AG04450 (cell line): Measurements from ENCODE around the gene PCP4L1. TPM values are rescaled to one million over a fixed set of nuclear protein-coding genes. Genes with fewer than 3 reads are reported as not detected.

Experiments used
- CTCF ChIA-PET: fragments of 300-600, 350-600 bp; formaldehyde crosslinking; extraction: SDS; loops from one replicate; lab custom pipeline; 2022; ENCODE audit warnings: antibody characterized with exemption, inconsistent platforms; lab: Charles Lee
- POLR2A ChIA-PET: fragments of 350-600 bp; formaldehyde crosslinking; extraction: SDS; loops from one replicate; lab custom pipeline; 2021; ENCODE audit warnings: antibody characterized with exemption, inconsistent platforms; lab: Yijun Ruan, JAX
- DNase-seq: peaks from one replicate; pipeline ENCODE4 v3.0.0-alpha.2; 2011; ENCODE audit warnings: low read depth, low spot score
- H3K27ac ChIP-seq: one replicate; pipeline ENCODE4 v1.5.1; 2012; ENCODE audit warnings: low read depth, low read length, control low read depth
- H3K27me3 ChIP-seq: one replicate; pipeline ENCODE4 v1.6.0; 2012; ENCODE audit warnings: low read length; ENCODE audit not compliant: control insufficient read depth, insufficient read depth
- H3K4me3 ChIP-seq: 2 replicates; pipeline ENCODE4 v1.5.1; 2011; ENCODE audit warnings: mild to moderate bottlenecking, low read depth, low read length, control low read depth
- H3K9me3 ChIP-seq: 2 replicates; pipeline ENCODE4 v1.5.1; 2012; ENCODE audit warnings: low read length; ENCODE audit not compliant: control insufficient read depth, insufficient read depth
- CTCF ChIP-seq: IDR thresholded peaks from 2 replicates; pipeline ENCODE4 v1.5.1; 2011; ENCODE audit warnings: low read depth, low read length, control low read depth, inconsistent platforms
- polyA plus RNA-seq: library from polyadenylated mRNA; depleted of rRNA; stranded (reverse); fragments of >200 nt; gene quantifications from 2 replicates; pipeline ENCODE4 v1.2.3, GENCODE V29; 2011; rRNA removed

The PCP4L1 gene
- polyA plus RNA-seq, 1 experiment: not detected

GRCh38 chr1:161324020-161324419, 65.5 kb downstream of the PCP4L1 start:
- Histone ChIP-seq H3K9me3 (no peaks in the 10 kb centered on the region), H3K4me3 (no peak overlapping the region), H3K27ac (no peak overlapping the region), H3K27me3 (no peaks in the 10 kb centered on the region)
- no peak for DNase-seq
- CTCF ChIA-PET: no interaction called here
- POLR2A ChIA-PET: no interaction called here
- no peak for TF ChIP-seq CTCF

GRCh38 chr1:161330346-161330745, 71.8 kb downstream of the PCP4L1 start:
- POLR2A ChIA-PET: no interaction called here
- TF ChIP-seq CTCF: no peak

GRCh38 chr1:161333166-161333565, 74.6 kb downstream of the PCP4L1 start:
- Histone ChIP-seq H3K27me3 (no peaks in the 10 kb centered on the region), H3K9me3 (no peaks in the 10 kb centered on the region), H3K27ac (no peak overlapping the region), H3K4me3 (no peak overlapping the region)
- no peak for TF ChIP-seq CTCF
- DNase-seq: no peak
- POLR2A ChIA-PET: no interaction called here
- CTCF ChIA-PET: interaction anchor here (0.6 to 0.7 kb wide), 4 partner anchors 9 to 566 kb away, joined by 3 to 5 read pairs (median 3); no protein-coding TSS in a partner anchor

More at GRCh38 chr1:161330346-161330745, 71.8 kb downstream of the PCP4L1 start:
- Histone ChIP-seq H3K9me3 (no peaks in the 10 kb centered on the region), H3K4me3 (no peak overlapping the region), H3K27me3 (no peaks in the 10 kb centered on the region), H3K27ac (no peak overlapping the region)
- CTCF ChIA-PET: no interaction called here
- no peak for DNase-seq

Other genes starting within 250 kb of the PCP4L1 start
- 1.7 and 2.0 TPM in 2 replicates for gene F11R, start 237.6 kb upstream of the PCP4L1 start, polyA plus RNA-seq
- gene TSTD1, start 219.8 kb upstream of the PCP4L1 start, polyA plus RNA-seq: 0.33 TPM in 1 of 2 replicates, not detected in the other
- 32.6 and 37.6 TPM in 2 replicates for gene USF1, start 212.8 kb upstream of the PCP4L1 start, polyA plus RNA-seq
- gene ARHGAP30, start 188.9 kb upstream of the PCP4L1 start, polyA plus RNA-seq: not detected in 2 replicates
- 0.02 and 0.16 TPM in 2 replicates for gene NECTIN4, start 169.2 kb upstream of the PCP4L1 start, polyA plus RNA-seq
- 1.1 and 1.6 TPM in 2 replicates for gene KLHDC9, start 160.4 kb upstream of the PCP4L1 start, polyA plus RNA-seq
- 84.2 and 101 TPM in 2 replicates for gene PFDN2, start 140.7 kb upstream of the PCP4L1 start, polyA plus RNA-seq
- gene NIT1, start 140.6 kb upstream of the PCP4L1 start, polyA plus RNA-seq: 19.2 and 24.3 TPM in 2 replicates
- gene DEDD, start 126.1 kb upstream of the PCP4L1 start, polyA plus RNA-seq: 34.9 and 38.0 TPM in 2 replicates
- 129 and 146 TPM in 2 replicates for gene UFC1, start 104.8 kb upstream of the PCP4L1 start, polyA plus RNA-seq
- gene USP21, start 99.2 kb upstream of the PCP4L1 start, polyA plus RNA-seq: 15.4 and 16.2 TPM in 2 replicates
- gene PPOX, start 92.3 kb upstream of the PCP4L1 start, polyA plus RNA-seq: 9.7 and 9.8 TPM in 2 replicates
- gene B4GALT3, start 81.2 kb upstream of the PCP4L1 start, polyA plus RNA-seq: 21.8 and 24.7 TPM in 2 replicates
- 0.52 and 0.72 TPM in 2 replicates for gene ADAMTS4, start 59.7 kb upstream of the PCP4L1 start, polyA plus RNA-seq
- 150 and 155 TPM in 2 replicates for gene NDUFS2, start 56.4 kb upstream of the PCP4L1 start, polyA plus RNA-seq
- 0.37 and 0.66 TPM in 2 replicates for gene FCER1G, start 43.5 kb upstream of the PCP4L1 start, polyA plus RNA-seq
- not detected in 2 replicates for gene APOA2, start 35.1 kb upstream of the PCP4L1 start, polyA plus RNA-seq
- gene TOMM40L, start 32.7 kb upstream of the PCP4L1 start, polyA plus RNA-seq: 9.3 and 9.9 TPM in 2 replicates
- not detected in 2 replicates for gene NR1I3, start 20.5 kb upstream of the PCP4L1 start, polyA plus RNA-seq
- 0.71 and 0.89 TPM in 2 replicates for gene MPZ, start 51.2 kb downstream of the PCP4L1 start, polyA plus RNA-seq
- 311 and 335 TPM in 2 replicates for gene SDHC, start 55.6 kb downstream of the PCP4L1 start, polyA plus RNA-seq
- not detected in 2 replicates for gene CFAP126, start 109.1 kb downstream of the PCP4L1 start, polyA plus RNA-seq
- gene FCGR2A, start 246.7 kb downstream of the PCP4L1 start, polyA plus RNA-seq: 2.0 and 2.3 TPM in 2 replicates